ENCODE data around the gene FTH1. TPM values are rescaled to one million over a fixed set of nuclear protein-coding genes. Genes with fewer than 3 reads are reported as not detected.
A peak's percentile ranks its signal among the peaks of the same experiment; 100 is the strongest.

FTH1 gene
- total RNA-seq, 1 donor from 2014 or later, result 1,669 TPM

GRCh38 chr11:61952882-61953281 lies 14.6 kb downstream of the FTH1 start:
- H3K4me3 Mint-ChIP-seq (ENCODE audit: low read depth), result no peak overlapping the region
- H3K9me3 Mint-ChIP-seq (ENCODE audit: low read depth), result no peaks in the 10 kb centered on the region
- TF ChIP-seq, protein P1, sequence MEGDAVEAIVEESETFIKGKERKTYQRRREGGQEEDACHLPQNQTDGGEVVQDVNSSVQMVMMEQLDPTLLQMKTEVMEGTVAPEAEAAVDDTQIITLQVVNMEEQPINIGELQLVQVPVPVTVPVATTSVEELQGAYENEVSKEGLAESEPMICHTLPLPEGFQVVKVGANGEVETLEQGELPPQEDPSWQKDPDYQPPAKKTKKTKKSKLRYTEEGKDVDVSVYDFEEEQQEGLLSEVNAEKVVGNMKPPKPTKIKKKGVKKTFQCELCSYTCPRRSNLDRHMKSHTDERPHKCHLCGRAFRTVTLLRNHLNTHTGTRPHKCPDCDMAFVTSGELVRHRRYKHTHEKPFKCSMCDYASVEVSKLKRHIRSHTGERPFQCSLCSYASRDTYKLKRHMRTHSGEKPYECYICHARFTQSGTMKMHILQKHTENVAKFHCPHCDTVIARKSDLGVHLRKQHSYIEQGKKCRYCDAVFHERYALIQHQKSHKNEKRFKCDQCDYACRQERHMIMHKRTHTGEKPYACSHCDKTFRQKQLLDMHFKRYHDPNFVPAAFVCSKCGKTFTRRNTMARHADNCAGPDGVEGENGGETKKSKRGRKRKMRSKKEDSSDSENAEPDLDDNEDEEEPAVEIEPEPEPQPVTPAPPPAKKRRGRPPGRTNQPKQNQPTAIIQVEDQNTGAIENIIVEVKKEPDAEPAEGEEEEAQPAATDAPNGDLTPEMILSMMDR (IDR thresholded peaks at IDR 0.05; ENCODE audit: unreplicated experiment), result no peak

DNA sequence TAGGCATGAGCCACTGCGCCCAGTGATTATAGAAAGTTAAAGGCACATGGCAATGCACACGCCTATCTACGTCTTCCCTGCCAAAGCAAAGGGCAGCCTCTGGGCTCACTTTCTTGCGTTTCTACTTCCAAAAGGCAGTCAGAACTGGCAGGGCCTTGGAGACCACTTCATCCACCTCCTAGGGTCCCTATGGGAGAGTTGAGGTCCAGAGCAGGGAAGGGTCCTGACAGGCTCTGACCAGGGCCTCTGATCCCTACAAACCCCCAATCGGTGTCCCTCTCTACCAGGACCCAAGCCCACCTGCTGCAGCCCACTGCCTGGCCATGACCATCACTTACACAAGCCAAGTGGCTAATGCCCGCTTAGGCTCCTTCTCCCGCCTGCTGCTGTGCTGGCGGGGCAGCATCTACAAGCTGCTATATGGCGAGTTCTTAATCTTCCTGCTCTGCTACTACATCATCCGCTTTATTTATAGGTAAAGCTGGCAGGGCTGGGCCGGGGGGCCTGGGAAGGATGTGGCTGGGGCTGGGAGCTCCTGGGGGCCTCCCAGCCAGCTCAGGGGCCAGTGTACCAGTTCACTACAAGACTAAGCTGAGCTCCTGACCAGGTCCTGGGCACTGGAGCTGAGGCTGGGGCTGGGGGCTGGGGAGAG lies 15.8 kb downstream of the FTH1 start:
- Mint-ChIP-seq H3K4me1 (ENCODE audit: low read depth) (no peaks in the 10 kb centered on the region), H3K27ac (no peak overlapping the region), H3K4me3 (ENCODE audit: low read depth) (no peak overlapping the region), H3K27me3 (peaks cover 27% of the 10 kb centered on the region), H3K9me3 (ENCODE audit: low read depth) (no peaks in the 10 kb centered on the region), H3K36me3 (ENCODE audit: insufficient read depth) (no peaks in the 10 kb centered on the region)
- no peak for DNase-seq (ENCODE audit: low spot score, unreplicated experiment)
- TF ChIP-seq, protein P1 (IDR thresholded peaks at IDR 0.05; ENCODE audit: unreplicated experiment), result no peak

More at GRCh38 chr11:61952882-61953281, 14.6 kb downstream of the FTH1 start:
- no peak for DNase-seq (ENCODE audit: low spot score, unreplicated experiment)
- Mint-ChIP-seq H3K27me3 (peaks cover 24% of the 10 kb centered on the region), H3K27ac (no peak overlapping the region), H3K4me1 (ENCODE audit: low read depth) (no peaks in the 10 kb centered on the region), H3K36me3 (ENCODE audit: insufficient read depth) (no peaks in the 10 kb centered on the region)

GRCh38 chr11:61950035-61950547 lies 17.3 kb downstream of the FTH1 start, which contains the start of gene BEST1:
Gene BEST1 (plus strand): TSS chr11:61950351. CDS start chr11:61951807, 1,456 bp downstream.
- Mint-ChIP-seq H3K27ac (peak within 1 kb of the TSS; percentile 35), H3K4me1 (ENCODE audit: low read depth) (no peaks in the 10 kb centered on the region), H3K36me3 (ENCODE audit: insufficient read depth) (no peaks in the 10 kb centered on the region), H3K27me3 (peaks cover 17% of the 10 kb centered on the region), H3K4me3 (ENCODE audit: low read depth) (no peak within 1 kb of the TSS), H3K9me3 (ENCODE audit: low read depth) (no peaks in the 10 kb centered on the region)
- TF ChIP-seq, protein P1 (IDR thresholded peaks at IDR 0.05; ENCODE audit: unreplicated experiment), result no peak
- DNase-seq (ENCODE audit: low spot score, unreplicated experiment), result no peak

GRCh38 chr11:61949169-61950034 lies 18.0 kb downstream of the FTH1 start:
- Mint-ChIP-seq H3K27me3 (peaks cover 12% of the 10 kb centered on the region), H3K27ac (peak overlapping the region; percentile 35), H3K4me3 (ENCODE audit: low read depth) (no peak overlapping the region), H3K9me3 (ENCODE audit: low read depth) (no peaks in the 10 kb centered on the region), H3K4me1 (ENCODE audit: low read depth) (no peaks in the 10 kb centered on the region), H3K36me3 (ENCODE audit: insufficient read depth) (no peaks in the 10 kb centered on the region)
- TF ChIP-seq, protein P1 (IDR thresholded peaks at IDR 0.05; ENCODE audit: unreplicated experiment), result no peak
- no peak for DNase-seq (ENCODE audit: low spot score, unreplicated experiment)

DNA sequence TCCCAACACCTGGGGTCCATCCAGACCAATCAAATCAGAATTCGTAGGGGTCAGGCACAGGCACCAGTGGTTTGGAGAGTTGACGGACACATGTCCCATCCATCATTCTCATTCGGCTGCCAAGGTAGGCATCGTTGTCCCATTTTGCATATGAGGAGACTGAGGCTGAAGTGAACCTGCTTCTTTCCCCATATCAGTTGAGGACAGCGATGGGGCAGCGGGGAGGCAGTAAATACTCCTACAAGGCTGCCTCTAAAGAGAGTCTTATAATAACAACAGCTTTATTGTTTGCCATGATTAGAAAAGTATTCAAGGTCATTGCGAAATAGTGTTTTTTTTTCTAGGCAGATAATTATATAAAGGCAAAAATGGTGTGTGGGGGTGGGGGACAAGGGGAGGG lies 18.9 kb downstream of the FTH1 start:
- DNase-seq (ENCODE audit: low spot score, unreplicated experiment), result no peak
- TF ChIP-seq, protein P1 (IDR thresholded peaks at IDR 0.05; ENCODE audit: unreplicated experiment), result no peak
- Mint-ChIP-seq H3K27me3 (peaks cover 3% of the 10 kb centered on the region), H3K4me3 (ENCODE audit: low read depth) (no peak overlapping the region), H3K36me3 (ENCODE audit: insufficient read depth) (no peaks in the 10 kb centered on the region), H3K27ac (no peak overlapping the region), H3K9me3 (ENCODE audit: low read depth) (no peaks in the 10 kb centered on the region), H3K4me1 (ENCODE audit: low read depth) (no peaks in the 10 kb centered on the region)
